WERI-Rb-1 (cell line): ENCODE measurements around the gene DUOXA2.

Experiments
- DNase-seq: peaks from one replicate; pipeline ENCODE4 v3.0.0-alpha.2; 2020
- H3K27ac ChIP-seq: fragments of 250-450 bp; sonication (Bioruptor Pico); 2 replicates; pipeline ENCODE4 v1.5.1; 2020; ENCODE audit warnings: mild to moderate bottlenecking, moderate library complexity
- H3K27me3 ChIP-seq: fragments of 250-450 bp; sonication (Bioruptor Pico); 2 replicates; pipeline ENCODE4 v1.5.1; 2021; ENCODE audit warnings: mild to moderate bottlenecking, low read depth, moderate library complexity; ENCODE audit not compliant: insufficient read depth, severe bottlenecking
- H3K36me3 ChIP-seq: fragments of 250-450 bp; sonication (Bioruptor Pico); 2 replicates; pipeline ENCODE4 v1.5.1; 2020; ENCODE audit warnings: mild to moderate bottlenecking, moderate library complexity
- H3K4me3 ChIP-seq: 2 replicates; pipeline ENCODE4 v1.5.1; 2011; ENCODE audit warnings: low read depth, mild to moderate bottlenecking, control low read depth, low read length
- H3K9me3 ChIP-seq: fragments of 250-450 bp; sonication (Bioruptor Pico); 2 replicates; pipeline ENCODE4 v1.5.1; 2021; ENCODE audit warnings: mild to moderate bottlenecking, moderate library complexity; ENCODE audit not compliant: severe bottlenecking
- CTCF ChIP-seq: IDR thresholded peaks from 2 replicates; pipeline ENCODE4 v1.5.1; 2011; ENCODE audit warnings: low read depth, mild to moderate bottlenecking, control low read depth, inconsistent platforms, low read length

The DUOXA2 gene

GRCh38 chr15:45137703-45138102 is 23.6 kb downstream of the DUOXA2 start:
- no peak for TF ChIP-seq CTCF
- Histone ChIP-seq H3K27ac (no peak overlapping the region), H3K36me3 (no peaks in the 10 kb centered on the region), H3K27me3 (no peaks in the 10 kb centered on the region), H3K9me3 (no peaks in the 10 kb centered on the region), H3K4me3 (no peak overlapping the region)
- DNase-seq, result no peak

- TF ChIP-seq CTCF, result no peak
- DNase-seq, result no peak
- H3K27me3 ChIP-seq, result no peaks in the 10 kb centered on the region
Observed at GRCh38 chr15:45138814-45139765, 25.0 kb downstream of the DUOXA2 start.

GRCh38 chr15:45139770-45140169 is 25.6 kb downstream of the DUOXA2 start:
- Histone ChIP-seq H3K4me3 (no peak overlapping the region), H3K27me3 (no peaks in the 10 kb centered on the region), H3K36me3 (no peaks in the 10 kb centered on the region), H3K9me3 (no peaks in the 10 kb centered on the region), H3K27ac (no peak overlapping the region)
- no peak for DNase-seq
- TF ChIP-seq CTCF, result no peak

More at GRCh38 chr15:45138814-45139765, 25.0 kb downstream of the DUOXA2 start:
- Histone ChIP-seq H3K4me3 (no peak overlapping the region), H3K27ac (no peak overlapping the region), H3K9me3 (no peaks in the 10 kb centered on the region), H3K36me3 (no peaks in the 10 kb centered on the region)

GRCh38 chr15:45140557-45141250 is 26.6 kb downstream of the DUOXA2 start:
- H3K36me3 ChIP-seq, result no peaks in the 10 kb centered on the region
- no peak for DNase-seq
- H3K27ac ChIP-seq, result no peak overlapping the region
- TF ChIP-seq CTCF, result no peak
- H3K27me3 ChIP-seq, result no peaks in the 10 kb centered on the region
- no peak overlapping the region for H3K4me3 ChIP-seq
- H3K9me3 ChIP-seq, result no peaks in the 10 kb centered on the region

- H3K9me3 ChIP-seq, result no peaks in the 10 kb centered on the region
- no peak for TF ChIP-seq CTCF
- H3K36me3 ChIP-seq, result no peaks in the 10 kb centered on the region
- no peaks in the 10 kb centered on the region for H3K27me3 ChIP-seq
- H3K4me3 ChIP-seq, result no peak overlapping the region
- no peak overlapping the region for H3K27ac ChIP-seq
- no peak for DNase-seq
Observed at GRCh38 chr15:45141386-45141785, 27.3 kb downstream of the DUOXA2 start.
